Uterus (tissue), 2 donors: ENCODE measurements around the gene FAM221A.

Source experiments
- CTCF ChIP-seq, 4 experiments: fragments of 200-600 bp in 2 of 4; fragments of 450-650 bp in 2 of 4; sonication (generic) in 2 of 4; IDR thresholded peaks; one replicate each; pipeline ENCODE4 v1.5.1; 2016 to 2019; ENCODE audit warnings: antibody characterized with exemption in 4 of 4, mild to moderate bottlenecking in 2 of 4, moderate library complexity in 1 of 4
- POLR2A ChIP-seq, 2 donors: fragments of 450-650 bp; IDR thresholded peaks; one replicate each; pipeline ENCODE4 v1.6.1; 2016; ENCODE audit warnings: antibody characterized with exemption in 2 of 2, mild to moderate bottlenecking in 1 of 2, moderate library complexity in 1 of 2

DNA sequence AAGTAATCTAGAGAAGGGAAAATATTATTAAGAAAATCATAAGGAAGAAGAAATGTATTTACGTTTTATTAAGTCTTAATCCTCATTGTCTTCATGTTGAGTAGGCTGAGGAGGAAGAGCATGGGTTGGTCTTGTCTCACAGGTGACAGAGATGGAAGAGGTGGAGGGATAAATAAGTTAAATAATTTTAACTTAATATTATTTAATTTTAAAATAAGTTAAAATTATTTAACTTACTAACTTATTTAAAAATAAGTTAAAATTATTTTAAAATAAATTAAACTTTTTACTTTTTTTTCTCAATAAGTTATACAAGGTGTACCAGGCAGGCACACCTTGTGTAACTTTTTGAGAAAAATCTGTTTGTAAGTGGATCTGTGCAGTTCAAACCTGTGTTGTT lies 66.6 kb downstream of the FAM221A start:
- TF ChIP-seq POLR2A (IDR thresholded peaks at IDR 0.05) = no peak
- TF ChIP-seq CTCF (IDR thresholded peaks at IDR 0.05) = no peak
